Germinal center (tissue), 1 donor: Measurements from ENCODE around the gene PPP1R7.

Source experiments
- DNase-seq: peaks from one replicate; pipeline ENCODE4 v3.0.0; 2012; ENCODE audit warnings: mixed read lengths, low spot score

Gene PPP1R7

GRCh38 chr2:241211276-241211675 lies 61.0 kb downstream of the PPP1R7 start:
- DNase-seq = no peak

GRCh38 chr2:241213041-241213440 lies 62.8 kb downstream of the PPP1R7 start:
- no peak for DNase-seq

- no peak for DNase-seq
Observed at GRCh38 chr2:241213567-241213966, 63.3 kb downstream of the PPP1R7 start.

- no peak for DNase-seq
Observed at GRCh38 chr2:241214209-241214608, 63.9 kb downstream of the PPP1R7 start.

GRCh38 chr2:241214766-241215165 lies 64.5 kb downstream of the PPP1R7 start:
- no peak for DNase-seq

- DNase-seq = no peak
Observed at GRCh38 chr2:241215421-241215820, 65.2 kb downstream of the PPP1R7 start.

GRCh38 chr2:241216211-241216761 lies 66.0 kb downstream of the PPP1R7 start:
- no peak for DNase-seq

GRCh38 chr2:241217320-241218031 lies 67.2 kb downstream of the PPP1R7 start:
- peak; percentile 87 for DNase-seq

- peak; percentile 64 for DNase-seq
Observed at GRCh38 chr2:241218131-241219029, 68.1 kb downstream of the PPP1R7 start.

- DNase-seq = no peak
Observed at GRCh38 chr2:241219030-241219382, 68.7 kb downstream of the PPP1R7 start.

GRCh38 chr2:241219856-241220356 lies 69.6 kb downstream of the PPP1R7 start:
- DNase-seq = no peak

- no peak for DNase-seq
Observed at GRCh38 chr2:241223211-241224017, 73.1 kb downstream of the PPP1R7 start.

GRCh38 chr2:241224018-241224850 lies 74.0 kb downstream of the PPP1R7 start:
- DNase-seq = no peak

- DNase-seq = no peak
Observed at GRCh38 chr2:241224851-241225438, 74.7 kb downstream of the PPP1R7 start.

GRCh38 chr2:241225545-241225944 lies 75.3 kb downstream of the PPP1R7 start:
- DNase-seq = no peak

GRCh38 chr2:241225983-241226382 lies 75.7 kb downstream of the PPP1R7 start:
- DNase-seq = no peak

- DNase-seq = no peak
Observed at GRCh38 chr2:241226723-241227572, 76.7 kb downstream of the PPP1R7 start.

- DNase-seq = no peak
Observed at GRCh38 chr2:241227594-241227993, 77.3 kb downstream of the PPP1R7 start.

- DNase-seq = no peak
Observed at GRCh38 chr2:241228081-241228859, 78.0 kb downstream of the PPP1R7 start.
